Stimulated activated CD8-positive, alpha-beta memory T cell treated with anti-CD3 and anti-CD28 coated beads, Interleukin-4, amount 100 ng/mL, for 1 hour (primary cell): ENCODE data around the gene ADAM17.
"Not testable (repeated sequence)": the region's sequence is repeated elsewhere in the genome, so short reads cannot be mapped to it uniquely, and the experiment has no call there.

Source experiments
- DNase-seq, 2 donors: peaks; one replicate each; pipeline ENCODE4 v3.0.0-alpha.2; 2020; ENCODE audit warnings: low read depth in 2 of 2, low spot score in 1 of 2

The ADAM17 gene

GRCh38 chr2:9527995-9528787 lies 27.4 kb downstream of the ADAM17 start:
- no peak for DNase-seq

DNA sequence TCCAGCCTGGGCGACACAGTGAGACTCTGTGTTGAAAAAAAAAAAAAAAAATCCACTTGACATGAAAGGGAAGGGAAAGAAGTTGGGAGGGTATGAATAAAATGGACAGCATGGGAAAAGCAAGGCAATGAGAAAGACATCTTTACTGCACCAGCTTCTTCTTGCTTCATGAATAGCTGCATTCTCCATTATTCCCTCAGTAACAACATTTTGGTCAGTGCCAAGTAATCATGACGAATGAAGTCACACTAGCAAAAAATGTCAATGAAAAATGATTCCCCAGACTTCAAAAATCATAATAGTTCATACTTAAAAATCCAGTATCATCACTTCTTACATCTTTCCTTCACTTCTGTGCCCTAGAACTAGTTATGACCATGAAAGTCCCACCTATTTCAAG lies 30.4 kb downstream of the ADAM17 start:
- no peak for DNase-seq

GRCh38 chr2:9524291-9524690 lies 31.3 kb downstream of the ADAM17 start:
- no peak for DNase-seq

DNA sequence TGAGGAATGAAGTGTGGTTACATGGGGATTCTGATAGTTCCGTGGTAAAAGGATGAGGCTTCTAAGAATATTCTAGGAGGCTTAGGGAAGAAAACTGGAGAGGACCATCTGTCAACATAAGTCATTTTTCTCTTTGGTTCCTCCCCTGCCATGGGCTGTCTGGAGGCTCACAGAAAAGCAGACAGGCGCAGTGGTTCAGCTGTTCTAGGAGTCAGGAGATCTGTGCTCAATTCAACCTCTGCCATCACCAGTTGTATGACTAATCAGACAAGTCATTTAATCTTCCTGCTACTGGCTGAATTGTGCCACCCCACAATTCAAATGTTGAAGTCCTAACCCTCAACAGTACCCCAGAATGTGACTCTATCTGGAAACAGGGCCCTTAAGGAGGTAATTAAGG lies 36.4 kb downstream of the ADAM17 start:
- no peak for DNase-seq

DNA sequence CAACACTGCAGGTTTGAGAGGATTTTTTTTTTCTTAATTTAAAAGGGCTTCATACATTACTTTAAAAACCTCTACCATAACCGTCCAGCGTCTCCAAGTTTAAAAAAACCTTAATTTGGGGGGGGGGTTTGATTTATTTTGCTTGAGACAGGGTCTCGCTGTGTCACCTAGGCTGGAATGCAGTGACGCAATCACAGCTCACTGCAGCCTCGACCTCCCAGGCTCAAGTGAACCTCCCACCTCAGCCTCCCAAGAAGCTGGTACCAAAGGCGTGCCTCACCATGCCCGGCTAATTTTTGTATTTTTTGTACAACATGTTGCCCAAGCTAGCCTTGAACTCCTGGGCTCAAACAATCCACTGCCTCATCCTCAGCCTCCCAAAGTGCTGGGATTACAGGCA lies 36.9 kb downstream of the ADAM17 start:
- DNase-seq = no peak

- DNase-seq = no peak
These were observed 37.5 kb downstream of the ADAM17 start for GRCh38 chr2:9518163-9518562.

DNA sequence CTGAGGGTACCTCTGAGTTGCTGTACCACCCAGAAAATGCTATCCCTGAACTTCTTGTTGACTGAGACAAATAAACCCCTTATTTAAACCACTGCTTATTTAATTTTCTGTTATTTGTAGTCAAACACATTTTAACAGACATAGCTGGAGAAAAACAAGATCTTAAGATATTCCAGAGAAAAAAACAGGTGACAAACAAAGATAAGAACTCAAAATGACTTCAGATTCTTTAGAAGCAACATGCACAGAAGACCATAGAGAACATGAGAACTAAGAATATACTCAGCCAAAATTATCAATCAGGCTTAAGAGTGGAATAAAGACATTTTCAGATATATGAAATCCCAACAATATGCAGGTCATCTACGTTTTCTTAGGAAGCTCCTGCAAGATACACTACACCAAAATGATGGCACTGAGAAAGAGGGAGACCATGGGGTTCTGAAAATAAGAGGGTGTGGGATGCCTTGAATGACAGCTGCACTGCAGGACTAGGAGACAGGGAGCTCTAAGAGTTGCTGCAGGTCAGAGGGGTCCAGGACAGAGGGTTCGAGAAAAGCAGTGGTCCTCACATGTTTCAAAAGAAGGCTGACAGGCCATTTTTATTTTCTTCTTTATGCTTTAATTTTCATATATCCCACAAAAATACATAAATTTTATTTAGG lies 38.4 kb downstream of the ADAM17 start:
- no peak for DNase-seq

DNA sequence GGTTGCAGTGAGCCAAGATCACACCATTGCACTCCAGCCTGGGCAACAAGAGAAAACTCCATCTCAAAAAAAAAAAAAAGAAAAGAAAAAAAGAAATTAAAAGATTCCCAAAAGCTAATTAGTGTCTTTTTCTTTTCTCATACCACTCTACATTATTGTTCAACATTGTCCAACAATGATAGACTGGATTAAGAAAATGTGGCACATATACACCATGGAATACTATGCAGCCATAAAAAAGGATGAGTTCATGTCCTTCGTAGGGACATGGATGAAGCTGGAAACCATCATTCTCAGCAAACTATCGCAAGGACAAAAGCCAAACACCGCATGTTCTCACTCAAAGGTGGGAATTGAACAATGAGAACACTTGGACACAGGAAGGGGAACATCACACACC lies 41.7 kb downstream of the ADAM17 start:
- not testable (repeated sequence) for DNase-seq

DNA sequence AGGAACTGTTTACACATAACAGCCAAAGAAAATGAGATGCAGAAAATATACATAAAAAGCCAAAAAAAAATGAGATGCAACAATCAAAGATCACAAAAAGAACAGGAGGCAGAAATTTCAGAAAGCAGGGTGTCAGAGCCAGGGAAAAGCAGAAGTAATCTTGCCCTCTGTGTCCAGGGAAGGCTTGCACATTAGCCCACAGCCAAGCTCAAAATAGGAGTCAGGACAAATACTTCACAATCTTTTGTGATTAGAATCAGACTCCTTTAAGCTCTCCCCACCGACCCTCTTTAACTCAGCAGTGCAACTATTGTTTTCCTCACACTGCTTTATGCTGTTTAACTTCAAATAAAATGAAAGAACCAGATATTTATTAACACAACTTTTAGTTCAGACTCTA lies 46.7 kb downstream of the ADAM17 start:
- DNase-seq = no peak

- no peak for DNase-seq
These were observed 57.4 kb downstream of the ADAM17 start for GRCh38 chr2:9498210-9498609.

DNA sequence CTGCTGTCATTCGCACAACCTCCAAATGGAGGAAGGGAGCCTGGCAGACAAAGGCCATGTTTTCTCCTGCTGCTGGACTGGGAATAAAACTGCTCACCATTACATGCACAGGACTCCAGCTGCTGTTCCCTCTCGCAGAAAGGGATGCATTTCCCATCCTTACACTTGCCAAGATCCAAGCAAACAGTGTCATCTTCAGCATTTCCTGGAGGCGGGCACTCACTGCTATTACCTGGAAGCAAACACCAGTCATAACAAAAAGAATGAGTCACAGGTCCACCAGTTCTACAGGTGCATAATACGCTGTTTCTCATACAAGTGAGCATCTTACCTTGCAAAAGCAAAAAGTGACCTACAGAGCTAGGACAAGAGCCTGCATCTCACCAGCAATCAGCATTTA lies 58.6 kb downstream of the ADAM17 start:
- no peak for DNase-seq

DNA sequence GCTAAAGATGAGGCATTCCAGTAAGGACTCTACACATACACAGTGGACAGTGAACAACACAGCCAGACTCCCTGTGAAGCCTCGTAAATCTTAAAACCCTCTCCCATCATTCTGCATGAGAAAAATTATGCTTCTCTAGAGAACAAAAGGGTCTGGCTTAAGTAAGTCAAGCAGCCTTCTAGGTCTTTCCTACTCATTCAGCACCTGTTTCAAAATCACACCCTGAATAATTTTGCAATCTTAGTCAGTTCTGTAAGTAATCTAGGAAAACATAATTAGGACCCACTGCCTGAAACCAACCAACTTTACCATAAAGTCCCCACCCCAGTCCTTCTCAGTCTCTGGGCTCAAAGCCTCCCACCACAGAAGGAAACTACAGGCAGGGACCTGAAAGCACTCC lies 61.5 kb downstream of the ADAM17 start:
- DNase-seq = no peak

DNA sequence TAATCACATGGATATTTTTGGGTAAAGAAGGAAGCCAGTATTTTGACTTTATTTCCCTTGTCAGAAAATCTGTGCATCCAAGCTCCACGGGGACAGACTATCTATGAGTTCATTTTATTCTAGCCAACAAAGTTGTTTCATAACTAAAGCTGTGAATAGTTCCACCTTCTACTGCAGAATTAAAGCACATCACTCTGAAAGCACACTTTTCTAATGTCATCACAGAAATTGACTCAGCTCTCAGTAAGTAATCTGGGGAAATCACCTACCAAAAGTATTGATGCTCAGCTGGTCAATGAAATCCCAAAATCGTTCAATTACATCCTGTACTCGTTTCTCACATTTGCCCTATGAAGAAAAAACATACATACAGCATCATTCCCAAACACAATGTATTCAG lies 62.2 kb downstream of the ADAM17 start:
- no peak for DNase-seq

- DNase-seq = no peak
These were observed 62.7 kb downstream of the ADAM17 start for GRCh38 chr2:9492927-9493326.

GRCh38 chr2:9490789-9491188 lies 64.8 kb downstream of the ADAM17 start:
- no peak for DNase-seq

- DNase-seq = no peak
These were observed 66.8 kb downstream of the ADAM17 start for GRCh38 chr2:9488583-9489547.

GRCh38 chr2:9484533-9484932 lies 71.1 kb downstream of the ADAM17 start:
- DNase-seq = no peak

DNA sequence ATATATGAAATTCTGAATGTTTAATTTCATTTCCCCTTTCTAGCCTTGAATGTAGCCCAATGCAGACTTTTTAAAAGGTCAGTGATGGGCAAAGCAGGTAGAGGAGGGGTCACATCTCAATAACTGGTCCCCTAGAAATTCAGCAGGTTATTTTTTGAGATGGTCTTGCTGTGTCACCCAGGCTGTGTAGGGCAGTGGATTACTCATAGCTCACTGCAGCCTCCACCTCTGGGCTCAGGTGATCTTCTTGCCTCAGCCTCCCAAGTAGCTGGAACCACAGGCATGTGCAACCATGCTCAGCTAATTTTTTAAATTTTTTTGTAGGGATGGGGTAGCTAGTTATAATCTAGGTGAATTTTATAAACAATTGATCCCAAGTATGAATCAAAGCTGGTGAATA lies 72.5 kb downstream of the ADAM17 start:
- no peak for DNase-seq

GRCh38 chr2:9480157-9480556 lies 75.5 kb downstream of the ADAM17 start:
- no peak for DNase-seq

GRCh38 chr2:9478526-9478925 lies 77.1 kb downstream of the ADAM17 start:
- no peak for DNase-seq

DNA sequence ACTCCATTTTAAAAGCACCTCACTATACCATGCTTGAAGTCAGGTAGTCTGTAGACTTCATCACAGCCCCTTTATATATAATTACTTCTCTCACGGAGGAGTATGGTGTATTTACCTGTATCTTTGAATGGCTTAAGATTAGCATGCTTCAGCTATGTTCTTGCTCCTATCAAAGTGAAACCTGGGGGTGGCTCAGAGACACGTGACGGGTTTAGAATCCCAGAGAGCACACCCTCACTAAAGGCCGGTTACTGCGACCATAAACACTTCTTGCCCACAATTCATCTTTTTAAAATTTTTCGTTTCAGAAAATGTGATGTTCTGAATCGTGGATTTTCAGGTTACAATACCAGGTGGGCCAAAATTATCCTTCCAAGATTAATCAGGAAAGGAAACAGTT lies 77.7 kb downstream of the ADAM17 start:
- DNase-seq = no peak
